Measurements from ENCODE around the gene LMX1A.
A peak's percentile ranks its signal among the peaks of the same experiment; 100 is the strongest.

The LMX1A gene

DNA sequence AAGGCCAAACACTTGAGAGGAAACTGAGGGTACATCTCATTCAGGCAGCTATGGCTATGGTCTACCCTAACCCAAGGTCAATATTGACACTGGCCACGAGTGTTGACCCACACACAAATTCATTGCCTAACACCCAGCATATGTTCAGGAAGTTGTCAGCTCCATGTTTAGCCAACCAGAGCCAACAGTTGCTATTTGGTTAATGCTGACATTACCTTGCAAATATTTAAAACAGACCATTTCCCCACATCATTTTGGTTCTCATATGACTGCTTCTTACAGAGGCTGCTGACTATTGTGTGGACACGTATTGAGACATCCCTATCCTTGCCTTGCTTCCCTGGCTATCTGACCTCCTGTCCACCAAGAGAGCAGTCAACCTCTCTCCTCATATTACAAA, 97.3 kb downstream of the LMX1A start:
- no peak for DNase-seq

DNA sequence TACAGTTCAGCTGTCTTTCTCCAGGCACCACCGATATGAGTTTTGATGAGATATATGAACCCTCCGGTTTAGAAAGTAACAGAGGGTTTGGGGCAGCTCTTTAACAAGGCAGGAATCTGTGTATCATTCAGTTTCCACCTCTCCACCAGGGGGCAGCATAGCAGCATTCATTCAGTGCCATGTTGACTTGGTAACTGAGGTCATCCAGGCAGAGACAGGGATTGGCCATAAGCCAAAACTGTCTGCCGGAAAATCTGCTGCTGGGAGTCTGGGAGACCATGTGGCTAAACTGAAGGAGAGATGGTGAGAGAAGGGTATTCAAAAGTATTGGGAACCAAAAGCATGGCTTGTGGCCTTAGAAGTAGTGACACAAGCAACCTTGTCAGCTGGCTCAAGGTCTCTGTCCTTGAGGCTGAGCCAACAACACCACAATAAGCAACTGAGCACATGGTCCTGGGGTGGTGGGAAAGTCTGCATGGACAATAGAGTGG, 98.5 kb downstream of the LMX1A start:
- DNase-seq = peak; percentile 73

DNA sequence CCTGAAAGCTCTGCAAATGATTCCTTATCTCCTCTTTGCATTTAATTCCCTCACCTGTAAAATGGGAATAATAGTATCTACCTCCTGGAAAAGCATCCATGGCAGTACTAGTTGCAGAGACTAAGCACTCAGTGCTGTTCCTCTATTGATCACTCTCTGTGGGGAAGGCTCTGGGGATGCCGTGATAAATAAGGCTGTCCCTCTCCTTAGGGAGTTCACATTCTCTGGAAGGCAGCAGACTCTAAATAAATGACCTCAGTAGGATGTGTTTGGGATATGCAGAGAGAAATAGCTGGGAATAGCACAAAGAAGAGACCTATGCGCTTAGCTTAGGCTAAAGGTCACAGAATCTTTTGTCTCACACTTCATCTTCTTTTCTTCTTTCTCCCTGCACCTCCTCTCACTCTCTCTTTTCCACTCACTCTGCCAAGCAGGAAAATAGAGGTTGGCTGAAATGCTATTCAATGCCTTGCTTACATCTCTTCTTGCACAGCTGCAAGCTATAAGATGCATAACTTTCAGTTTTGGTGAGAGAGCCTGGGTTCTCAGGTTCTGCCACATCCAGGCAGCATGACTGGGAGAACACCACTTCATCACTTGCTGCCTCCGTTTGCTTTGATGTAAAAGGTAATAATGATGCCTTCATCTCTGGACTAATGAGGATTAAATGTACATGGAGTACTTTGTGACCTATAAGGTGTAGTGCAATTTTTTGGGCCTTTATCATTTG, 101.5 kb downstream of the LMX1A start:
- no peak for DNase-seq

DNA sequence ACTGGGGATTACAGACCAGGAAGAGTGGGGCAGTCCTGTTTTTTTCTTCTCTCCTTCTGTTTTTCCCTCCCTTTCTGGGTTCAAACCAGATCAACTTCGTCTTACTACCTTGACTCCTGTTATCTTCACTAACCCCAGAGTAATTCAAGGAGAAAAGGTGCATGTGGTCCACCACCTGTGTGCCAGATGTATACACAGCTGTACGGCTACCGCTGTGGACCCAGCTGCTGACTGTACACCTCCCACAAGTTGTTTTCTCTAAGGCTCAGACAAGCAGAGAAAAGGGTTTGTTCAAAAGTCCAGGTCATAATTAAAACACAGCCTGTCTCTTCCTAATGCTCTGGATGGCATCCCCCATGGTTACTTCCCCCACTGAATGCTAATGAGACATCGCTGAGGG, 102.1 kb downstream of the LMX1A start:
- DNase-seq = no peak

DNA sequence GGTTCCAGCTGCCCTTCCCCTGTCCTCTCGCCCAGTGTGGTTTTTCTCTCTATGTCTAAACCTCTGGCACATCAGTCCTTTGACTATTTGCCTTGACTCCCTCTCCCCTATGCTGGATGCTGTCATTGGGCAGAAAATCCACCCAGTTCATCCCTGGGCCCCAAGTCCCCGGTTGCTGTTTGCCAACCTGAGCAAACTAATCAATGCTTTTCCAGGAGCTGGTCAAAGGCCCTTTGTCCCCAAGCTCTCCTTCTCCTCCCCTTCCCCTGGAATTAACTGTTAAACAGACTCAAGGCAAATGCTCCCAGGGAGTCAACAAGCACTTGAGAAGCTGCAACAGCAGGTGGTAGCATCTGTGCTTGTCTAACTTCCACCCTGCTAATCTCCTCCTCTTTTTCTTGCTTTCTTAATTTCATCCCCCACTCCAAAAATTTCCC, 102.7 kb downstream of the LMX1A start:
- DNase-seq = no peak

DNA sequence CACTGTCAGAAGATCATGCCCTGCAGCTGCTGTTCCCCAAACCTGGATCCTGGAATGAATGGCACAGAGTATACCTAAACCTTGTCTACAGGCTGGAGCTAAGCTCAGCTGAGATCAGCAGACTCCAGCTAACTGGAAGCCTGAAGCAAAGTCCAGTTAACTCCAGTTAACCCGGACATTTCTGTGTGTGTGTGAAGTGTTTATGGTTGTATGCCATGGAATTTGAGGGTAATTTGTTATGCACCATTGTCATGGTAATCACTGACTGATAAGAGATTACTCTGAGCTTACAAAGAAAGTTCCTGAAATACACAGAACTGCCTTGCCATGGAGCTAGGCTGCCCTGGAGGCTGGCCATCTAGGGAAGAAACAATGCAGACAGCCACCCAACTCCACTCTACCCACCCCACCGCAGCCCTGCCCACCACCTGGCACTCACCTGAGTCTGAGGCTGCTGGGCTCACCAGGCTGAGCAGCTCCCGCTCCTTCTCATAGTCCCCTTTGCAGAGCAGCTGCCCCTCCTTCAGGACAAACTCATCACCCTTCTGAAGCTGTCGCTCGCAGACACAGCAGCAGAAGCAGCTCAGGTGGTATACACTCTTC, 107.4 kb downstream of the LMX1A start:
- DNase-seq = no peak

DNA sequence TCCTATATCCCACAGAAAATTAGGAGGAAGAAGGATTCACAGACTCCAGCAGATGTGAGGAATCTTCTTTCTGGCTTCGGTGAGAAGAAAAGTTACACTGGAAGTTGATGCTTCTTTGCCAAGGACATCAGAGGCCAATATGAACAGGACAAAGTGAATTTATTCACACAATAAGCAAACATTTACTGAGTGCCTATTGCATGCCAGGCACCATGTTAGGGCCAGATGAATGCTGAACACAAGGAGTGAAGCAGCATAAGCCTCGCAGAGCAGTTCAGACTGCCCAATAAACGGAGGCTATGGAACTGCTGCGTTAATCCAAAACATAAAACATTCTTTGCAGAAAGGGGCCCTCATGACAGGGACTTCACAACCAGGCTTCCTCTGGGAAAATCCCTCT, 114.6 kb downstream of the LMX1A start:
- DNase-seq = no peak

DNA sequence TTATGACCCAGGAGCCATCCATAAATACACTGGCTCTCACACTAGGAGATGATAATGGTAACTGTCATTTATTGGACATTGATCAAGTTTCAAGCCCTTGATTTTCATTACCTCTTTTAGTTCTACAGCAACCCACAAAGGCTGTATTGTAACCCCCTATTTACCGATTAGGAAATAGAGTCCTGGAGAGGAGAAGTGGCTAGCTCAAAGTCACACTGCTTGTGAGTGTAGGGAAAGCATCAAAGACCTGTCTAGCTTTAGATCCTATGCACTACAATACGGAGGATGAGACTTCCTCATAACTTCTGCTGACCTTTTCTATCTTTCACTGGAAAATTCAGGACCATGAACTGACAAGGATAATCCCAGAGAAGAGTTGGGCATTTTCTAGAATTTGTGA, 115.2 kb downstream of the LMX1A start:
- no peak for DNase-seq

DNA sequence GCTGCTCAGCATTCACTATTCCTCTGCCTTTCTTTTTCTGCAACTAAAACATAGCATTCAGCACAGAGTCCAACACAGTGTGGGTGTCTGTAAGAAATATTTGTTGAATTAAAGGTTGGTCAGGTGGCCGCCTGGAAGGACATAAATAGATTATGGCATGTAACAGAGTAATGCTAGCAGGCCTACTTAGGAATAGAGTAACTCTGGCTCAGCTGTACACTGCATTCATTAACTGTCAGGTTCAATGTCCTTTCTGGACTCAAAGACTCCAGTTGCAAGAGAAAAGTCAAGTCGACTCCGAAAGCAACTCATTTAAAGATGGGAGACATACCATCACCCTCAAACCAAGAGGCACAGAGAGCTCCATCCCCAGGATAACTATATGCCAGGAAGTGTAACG, 116.0 kb downstream of the LMX1A start:
- DNase-seq = no peak

DNA sequence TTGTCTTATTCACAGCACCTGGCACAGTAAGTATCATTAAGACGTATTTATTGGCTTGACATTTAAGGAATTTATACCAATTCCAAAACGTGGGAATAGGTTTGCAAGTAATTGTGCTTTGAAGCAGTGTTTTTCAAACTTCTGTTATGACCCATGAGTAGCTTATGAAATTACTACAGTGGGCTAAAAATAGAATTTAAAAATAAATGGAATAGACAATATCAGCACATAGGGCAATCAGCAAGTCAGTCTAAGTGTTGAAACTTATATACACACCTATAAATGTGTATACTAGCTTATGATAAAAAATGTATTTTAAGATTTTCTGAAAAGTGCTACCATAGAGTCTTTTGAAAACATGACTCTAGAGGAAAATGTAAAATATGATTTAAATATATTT, 116.6 kb downstream of the LMX1A start:
- DNase-seq = no peak

DNA sequence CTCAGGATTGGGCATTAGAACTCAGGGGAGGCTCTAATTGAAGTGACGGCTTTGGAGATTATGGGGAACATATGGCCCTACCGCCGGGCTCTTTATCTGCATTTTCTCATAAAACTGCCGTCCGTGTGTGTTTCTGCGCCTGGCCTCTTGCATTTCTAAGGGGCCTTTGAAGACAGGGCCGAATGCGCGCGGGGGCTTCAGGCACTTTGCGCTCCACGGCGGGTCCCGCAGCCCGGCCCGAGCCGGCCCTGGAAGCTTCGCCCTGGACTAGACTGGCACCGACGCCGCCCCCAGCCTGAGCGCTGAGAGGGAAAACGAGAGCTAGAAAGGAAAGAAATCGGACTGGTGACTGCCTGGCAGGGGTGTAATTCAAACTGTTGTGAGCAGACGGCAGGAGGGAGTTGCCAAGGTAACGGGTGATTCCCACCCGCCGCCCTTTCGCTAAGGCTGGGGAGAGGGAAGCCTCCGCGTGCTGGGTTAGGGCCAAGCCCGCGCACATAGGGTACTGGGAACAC, 120.7 kb downstream of the LMX1A start:
- no peak for DNase-seq

DNA sequence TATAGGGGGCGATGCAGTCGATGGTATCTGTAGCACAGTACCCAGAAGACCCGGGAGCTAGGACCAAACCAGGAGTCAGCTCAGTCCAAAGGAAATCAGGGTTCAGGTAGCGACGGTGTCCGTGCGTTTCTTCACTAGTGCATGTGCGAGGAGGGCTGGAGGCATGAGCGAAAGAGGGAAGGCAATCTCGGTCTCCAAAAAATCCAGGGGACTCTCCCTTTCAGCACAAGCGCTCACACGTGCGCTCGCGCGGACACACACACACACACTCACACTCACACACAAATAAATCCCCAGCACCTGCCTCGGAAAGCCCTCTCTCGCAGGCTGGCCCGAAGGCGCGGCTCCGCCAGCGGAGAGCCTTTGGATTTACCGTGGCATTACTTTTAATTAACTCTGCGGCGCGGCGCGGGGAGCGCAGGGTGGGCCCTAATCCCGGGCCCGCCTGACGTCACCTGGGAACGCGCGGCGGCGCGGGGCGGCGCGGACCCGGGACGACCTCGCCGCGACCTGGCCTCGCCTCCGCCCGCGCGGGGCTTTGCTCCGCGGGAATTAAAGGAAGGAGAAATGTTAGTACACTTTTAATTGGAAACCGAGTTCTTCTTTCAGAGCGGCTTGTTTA, 121.2 kb downstream of the LMX1A start:
- no peak for DNase-seq

DNA sequence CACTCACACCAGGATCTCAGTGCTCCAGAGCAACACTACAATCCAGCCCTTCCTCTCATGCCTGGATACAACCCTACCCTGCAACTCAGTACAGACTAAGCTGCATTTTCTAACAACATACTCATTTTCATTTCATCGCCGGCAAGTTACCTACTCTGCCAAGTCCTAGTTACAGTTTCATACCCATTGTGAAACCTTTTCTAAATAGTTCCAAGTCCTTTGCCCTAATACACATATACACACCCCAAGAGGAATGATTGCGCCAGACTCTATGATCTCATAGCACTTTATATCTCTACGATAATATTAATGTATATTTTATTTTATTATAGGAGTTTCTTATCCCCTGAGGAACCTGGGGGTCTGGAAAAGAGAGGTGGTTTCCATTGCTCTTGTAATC, 122.4 kb downstream of the LMX1A start:
- no peak for DNase-seq

DNA sequence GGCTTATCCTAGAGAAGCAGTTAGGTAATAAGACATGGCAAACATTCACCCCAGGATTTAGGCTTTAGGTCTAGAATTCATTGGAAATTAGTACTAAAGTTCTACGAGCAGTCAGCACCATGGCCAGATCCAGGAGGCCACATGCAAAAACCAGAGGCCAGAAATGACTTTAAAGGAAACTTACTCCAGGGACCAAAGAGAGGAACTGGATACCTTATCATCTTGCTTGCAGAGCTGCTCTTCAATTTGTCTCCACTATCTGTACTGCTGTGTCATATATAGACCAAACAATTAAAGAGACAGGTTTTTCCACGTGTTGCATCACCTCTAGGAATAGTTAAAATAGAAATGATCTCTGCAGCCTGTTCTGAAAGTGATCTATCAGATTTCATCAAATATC, 127.8 kb downstream of the LMX1A start:
- no peak for DNase-seq

DNA sequence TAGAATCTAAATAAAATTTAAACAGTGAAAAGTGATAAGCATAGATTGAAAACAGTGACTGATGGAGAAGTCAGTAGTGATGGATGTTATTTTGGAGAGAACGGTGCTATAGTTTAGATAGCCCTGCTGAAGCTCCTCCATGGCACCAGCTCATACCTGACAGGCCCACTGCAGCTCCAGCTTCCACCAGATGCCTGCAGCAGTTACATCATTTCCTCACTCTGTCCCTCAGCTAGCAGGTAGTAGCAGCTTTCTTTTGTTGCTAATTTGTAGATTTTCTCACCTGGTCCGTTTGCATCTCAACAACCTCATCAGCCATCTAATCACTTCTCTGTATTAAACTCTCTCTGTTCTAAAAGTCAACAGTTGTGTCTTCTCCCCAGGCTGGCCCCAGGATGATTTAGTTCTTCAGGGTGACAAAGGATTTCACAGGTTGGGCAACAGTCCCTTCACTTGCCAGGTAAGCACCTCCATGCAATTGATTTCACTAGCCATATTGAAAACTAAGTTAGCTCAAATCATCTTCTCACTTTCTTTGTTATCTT, 128.3 kb downstream of the LMX1A start:
- DNase-seq = no peak

DNA sequence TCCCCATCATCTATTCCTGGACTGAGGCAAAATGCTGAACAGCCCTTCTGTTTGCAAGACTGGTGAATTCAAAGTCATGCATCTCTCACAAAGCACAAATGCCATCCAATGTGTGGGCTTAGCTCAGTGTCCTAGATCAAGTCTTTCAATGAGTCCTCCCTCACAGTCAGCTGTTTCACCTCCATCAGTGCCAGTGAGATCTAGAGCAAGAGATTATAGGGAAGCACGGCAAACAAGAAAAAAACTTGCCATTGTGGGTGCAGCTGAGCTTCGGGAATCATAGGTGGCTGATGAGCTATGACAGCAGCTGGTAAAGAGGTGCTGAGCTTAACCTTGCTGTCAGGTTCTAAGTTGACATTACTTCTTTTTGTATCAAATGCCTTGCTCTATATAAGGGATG, 130.2 kb downstream of the LMX1A start:
- no peak for DNase-seq

DNA sequence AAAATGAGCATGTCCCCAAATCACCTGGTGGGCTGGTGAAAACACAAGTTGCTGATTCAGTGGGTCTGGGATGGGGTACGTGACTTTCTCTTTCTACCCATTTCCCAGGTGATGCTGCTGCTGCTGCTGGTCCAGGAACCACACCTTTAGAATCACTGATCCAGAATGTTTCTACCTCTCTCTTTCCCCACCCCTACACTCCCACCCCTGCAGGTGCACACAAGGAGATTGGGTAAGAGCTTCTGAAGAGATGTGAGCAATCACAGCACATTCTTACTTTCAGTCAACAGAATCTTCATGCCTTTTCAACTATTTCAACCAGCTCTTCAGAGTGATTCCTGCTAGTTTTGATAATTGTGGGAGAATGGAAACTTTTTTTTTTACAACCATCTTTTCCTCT, 130.9 kb downstream of the LMX1A start:
- no peak for DNase-seq

DNA sequence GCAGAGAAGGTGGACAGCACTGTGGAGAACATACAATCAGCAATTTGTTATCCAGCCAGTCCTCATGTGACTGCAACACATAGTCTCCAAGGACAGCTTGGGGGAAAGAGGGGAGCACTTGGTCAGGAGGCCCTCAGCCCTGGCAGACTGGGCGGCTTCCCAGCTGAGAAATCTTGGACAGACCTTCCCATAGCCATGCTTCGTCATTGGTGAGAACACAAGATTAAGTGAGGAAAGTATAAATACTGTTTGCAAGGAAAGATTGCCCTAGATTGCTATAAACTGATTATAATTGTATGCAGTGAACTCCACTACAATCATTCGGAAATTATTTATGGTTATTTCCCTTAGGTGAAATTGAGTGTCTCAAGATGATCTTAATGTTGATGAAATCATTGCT, 131.5 kb downstream of the LMX1A start:
- no peak for DNase-seq

DNA sequence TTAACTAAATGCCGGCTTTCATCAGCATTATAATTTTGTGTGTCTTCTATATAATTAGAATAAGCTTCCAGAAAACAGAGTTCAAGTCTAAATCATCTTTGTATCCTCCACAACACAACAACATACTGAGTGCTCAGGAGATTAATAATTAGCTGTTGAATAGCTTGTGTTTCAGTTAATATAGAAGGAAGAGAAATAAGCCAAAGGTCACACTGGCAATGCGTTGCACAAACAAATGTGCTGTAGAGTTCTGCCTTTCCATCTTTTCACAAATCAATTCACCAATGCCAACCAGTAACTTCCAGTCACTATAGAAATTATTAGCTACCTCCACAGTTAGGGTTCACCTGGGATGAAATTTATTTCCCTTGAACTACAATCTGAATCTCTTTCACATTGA, 132.0 kb downstream of the LMX1A start:
- DNase-seq = no peak

DNA sequence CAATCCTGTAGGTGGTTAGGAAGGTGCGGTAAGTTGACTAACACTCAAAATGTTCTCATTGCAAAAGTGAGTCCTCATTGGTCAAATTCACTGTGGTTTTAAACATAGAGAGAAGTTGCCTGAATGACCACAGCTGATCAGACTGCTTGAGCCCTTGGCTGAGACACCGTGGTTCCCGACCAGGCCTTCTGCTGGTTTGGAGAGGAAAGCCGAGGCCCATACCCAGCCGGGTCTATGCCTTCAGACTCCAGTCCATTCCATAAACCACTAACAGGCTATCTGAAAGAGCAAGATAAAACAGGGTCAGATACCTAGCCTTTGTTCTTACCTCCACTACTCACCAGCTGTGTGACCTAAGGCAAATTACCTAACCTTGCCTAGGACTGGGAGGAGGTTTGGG, 133.9 kb downstream of the LMX1A start:
- no peak for DNase-seq

DNA sequence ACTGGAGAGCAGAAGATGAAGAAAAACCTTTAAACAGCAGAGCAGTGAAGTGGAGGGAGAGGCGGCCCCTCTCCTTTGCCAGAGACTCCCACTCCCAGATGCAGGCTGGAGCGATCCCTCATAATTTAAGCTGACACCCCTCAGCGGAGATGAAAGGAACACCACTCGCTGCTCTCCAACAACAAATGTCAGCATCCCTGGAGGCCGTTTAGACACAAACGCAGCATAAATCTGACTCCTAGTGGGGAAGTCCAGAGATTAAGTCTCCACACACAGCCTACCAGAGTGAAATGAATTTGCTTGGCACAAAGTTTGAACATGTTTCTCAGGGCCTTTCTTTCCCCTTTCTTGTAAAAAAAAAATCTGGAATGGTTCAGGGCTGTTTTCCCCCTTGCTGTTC, 137.8 kb downstream of the LMX1A start:
- DNase-seq = no peak

DNA sequence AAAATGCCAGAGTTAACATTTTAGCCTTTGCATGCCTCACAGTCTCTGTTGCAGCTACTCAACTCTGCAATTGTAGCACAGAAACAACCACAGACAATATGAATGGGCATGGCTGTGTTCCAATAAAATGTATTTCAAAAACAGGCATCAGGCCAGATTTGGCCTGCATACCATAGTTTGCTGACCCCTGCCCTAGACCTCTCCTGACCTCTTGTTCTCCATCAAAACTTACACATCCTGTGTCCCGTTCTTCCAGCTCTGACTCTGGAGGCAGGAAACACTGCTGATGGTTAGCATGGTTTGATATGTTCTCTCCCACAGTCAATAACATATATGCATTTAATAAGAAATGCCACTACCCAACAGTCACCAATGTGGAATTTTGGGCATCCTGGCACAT, 138.6 kb downstream of the LMX1A start:
- no peak for DNase-seq

DNA sequence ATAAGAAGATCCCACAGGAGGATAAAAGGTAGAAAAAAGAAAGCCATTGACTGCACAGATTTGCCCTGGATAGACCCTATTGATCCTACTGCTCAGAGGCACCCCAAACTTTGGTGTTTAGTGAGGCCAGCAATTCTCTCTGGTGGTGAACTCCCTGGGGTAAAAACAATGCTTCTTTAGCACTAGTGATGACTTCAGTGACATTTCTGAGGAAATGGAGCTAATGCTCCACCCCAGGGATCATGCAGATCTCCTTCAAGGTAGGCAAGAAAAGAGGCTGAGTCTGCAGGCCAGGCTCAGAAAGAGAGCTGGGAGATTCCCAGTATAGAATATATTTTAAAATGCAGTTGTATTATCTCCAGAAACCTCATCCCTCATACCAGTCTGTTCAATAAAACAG, 140.3 kb downstream of the LMX1A start:
- DNase-seq = no peak

DNA sequence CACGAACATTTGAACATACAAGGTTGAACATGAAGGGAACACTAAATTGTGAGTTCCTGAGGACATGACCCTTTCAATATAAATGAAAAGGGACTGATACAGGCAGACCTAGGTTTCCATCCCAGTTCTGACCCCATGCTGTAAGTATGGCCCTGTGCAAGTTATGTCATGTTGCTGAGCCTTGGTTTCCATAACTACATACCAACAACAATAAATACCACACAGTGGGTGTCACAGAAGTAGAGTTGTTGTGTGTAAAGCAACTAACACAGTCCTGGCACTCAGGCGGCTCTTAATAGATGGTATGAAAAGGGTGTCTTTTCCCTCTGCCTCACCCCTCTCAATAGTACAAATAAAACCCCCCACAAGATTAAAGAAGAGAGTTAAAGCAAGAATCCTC, 140.8 kb downstream of the LMX1A start:
- DNase-seq = no peak
